ENCODE results near the gene CROCC.
"Not testable (repeated sequence)": the region's sequence is repeated elsewhere in the genome, so short reads cannot be mapped to it uniquely, and the experiment has no call there.

DNA sequence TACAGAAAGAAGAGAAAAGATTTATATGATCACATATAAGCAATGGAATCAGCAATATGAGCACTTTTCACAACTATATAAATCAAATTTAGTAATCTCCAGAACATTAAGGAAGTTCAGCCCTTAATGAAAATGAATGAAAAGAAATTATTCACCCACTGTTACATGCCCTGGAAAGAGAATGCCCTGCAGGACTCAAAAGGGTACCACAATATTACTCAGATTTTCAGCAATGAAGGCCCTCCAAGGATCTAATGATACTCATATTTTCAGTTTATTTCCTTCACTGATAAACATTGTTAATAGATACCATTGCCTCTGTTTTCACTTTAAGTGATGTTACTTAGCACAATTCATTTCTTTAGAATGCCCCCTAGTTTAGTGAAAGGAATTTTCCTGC is 23.4 kb upstream of the CROCC start:
- TF ChIP-seq, protein P1, sequence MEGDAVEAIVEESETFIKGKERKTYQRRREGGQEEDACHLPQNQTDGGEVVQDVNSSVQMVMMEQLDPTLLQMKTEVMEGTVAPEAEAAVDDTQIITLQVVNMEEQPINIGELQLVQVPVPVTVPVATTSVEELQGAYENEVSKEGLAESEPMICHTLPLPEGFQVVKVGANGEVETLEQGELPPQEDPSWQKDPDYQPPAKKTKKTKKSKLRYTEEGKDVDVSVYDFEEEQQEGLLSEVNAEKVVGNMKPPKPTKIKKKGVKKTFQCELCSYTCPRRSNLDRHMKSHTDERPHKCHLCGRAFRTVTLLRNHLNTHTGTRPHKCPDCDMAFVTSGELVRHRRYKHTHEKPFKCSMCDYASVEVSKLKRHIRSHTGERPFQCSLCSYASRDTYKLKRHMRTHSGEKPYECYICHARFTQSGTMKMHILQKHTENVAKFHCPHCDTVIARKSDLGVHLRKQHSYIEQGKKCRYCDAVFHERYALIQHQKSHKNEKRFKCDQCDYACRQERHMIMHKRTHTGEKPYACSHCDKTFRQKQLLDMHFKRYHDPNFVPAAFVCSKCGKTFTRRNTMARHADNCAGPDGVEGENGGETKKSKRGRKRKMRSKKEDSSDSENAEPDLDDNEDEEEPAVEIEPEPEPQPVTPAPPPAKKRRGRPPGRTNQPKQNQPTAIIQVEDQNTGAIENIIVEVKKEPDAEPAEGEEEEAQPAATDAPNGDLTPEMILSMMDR (IDR thresholded peaks at IDR 0.05; ENCODE audit: insufficient read depth, low read length), result not testable (repeated sequence)
- not testable (repeated sequence) for TF ChIP-seq POLR2AphosphoS5, GABPA (IDR thresholded peaks at IDR 0.05; ENCODE audit: low read depth)
- TF ChIP-seq, protein P2, sequence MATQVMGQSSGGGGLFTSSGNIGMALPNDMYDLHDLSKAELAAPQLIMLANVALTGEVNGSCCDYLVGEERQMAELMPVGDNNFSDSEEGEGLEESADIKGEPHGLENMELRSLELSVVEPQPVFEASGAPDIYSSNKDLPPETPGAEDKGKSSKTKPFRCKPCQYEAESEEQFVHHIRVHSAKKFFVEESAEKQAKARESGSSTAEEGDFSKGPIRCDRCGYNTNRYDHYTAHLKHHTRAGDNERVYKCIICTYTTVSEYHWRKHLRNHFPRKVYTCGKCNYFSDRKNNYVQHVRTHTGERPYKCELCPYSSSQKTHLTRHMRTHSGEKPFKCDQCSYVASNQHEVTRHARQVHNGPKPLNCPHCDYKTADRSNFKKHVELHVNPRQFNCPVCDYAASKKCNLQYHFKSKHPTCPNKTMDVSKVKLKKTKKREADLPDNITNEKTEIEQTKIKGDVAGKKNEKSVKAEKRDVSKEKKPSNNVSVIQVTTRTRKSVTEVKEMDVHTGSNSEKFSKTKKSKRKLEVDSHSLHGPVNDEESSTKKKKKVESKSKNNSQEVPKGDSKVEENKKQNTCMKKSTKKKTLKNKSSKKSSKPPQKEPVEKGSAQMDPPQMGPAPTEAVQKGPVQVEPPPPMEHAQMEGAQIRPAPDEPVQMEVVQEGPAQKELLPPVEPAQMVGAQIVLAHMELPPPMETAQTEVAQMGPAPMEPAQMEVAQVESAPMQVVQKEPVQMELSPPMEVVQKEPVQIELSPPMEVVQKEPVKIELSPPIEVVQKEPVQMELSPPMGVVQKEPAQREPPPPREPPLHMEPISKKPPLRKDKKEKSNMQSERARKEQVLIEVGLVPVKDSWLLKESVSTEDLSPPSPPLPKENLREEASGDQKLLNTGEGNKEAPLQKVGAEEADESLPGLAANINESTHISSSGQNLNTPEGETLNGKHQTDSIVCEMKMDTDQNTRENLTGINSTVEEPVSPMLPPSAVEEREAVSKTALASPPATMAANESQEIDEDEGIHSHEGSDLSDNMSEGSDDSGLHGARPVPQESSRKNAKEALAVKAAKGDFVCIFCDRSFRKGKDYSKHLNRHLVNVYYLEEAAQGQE (IDR thresholded peaks at IDR 0.05; ENCODE audit: insufficient replicate concordance, low read depth), result not testable (repeated sequence)
